NOMO-1 treated with dmso at 0.1 percent for 144 hours (cell line): Measurements from ENCODE around the gene TJAP1.

Experiments used
- DNase-seq: peaks from one replicate; lab custom pipeline; 2025; ENCODE audit not compliant: unreplicated experiment; lab: John Stamatoyannopoulos, UW

TJAP1 gene, protein sequence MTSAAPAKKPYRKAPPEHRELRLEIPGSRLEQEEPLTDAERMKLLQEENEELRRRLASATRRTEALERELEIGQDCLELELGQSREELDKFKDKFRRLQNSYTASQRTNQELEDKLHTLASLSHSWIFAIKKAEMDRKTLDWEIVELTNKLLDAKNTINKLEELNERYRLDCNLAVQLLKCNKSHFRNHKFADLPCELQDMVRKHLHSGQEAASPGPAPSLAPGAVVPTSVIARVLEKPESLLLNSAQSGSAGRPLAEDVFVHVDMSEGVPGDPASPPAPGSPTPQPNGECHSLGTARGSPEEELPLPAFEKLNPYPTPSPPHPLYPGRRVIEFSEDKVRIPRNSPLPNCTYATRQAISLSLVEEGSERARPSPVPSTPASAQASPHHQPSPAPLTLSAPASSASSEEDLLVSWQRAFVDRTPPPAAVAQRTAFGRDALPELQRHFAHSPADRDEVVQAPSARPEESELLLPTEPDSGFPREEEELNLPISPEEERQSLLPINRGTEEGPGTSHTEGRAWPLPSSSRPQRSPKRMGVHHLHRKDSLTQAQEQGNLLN

DNA sequence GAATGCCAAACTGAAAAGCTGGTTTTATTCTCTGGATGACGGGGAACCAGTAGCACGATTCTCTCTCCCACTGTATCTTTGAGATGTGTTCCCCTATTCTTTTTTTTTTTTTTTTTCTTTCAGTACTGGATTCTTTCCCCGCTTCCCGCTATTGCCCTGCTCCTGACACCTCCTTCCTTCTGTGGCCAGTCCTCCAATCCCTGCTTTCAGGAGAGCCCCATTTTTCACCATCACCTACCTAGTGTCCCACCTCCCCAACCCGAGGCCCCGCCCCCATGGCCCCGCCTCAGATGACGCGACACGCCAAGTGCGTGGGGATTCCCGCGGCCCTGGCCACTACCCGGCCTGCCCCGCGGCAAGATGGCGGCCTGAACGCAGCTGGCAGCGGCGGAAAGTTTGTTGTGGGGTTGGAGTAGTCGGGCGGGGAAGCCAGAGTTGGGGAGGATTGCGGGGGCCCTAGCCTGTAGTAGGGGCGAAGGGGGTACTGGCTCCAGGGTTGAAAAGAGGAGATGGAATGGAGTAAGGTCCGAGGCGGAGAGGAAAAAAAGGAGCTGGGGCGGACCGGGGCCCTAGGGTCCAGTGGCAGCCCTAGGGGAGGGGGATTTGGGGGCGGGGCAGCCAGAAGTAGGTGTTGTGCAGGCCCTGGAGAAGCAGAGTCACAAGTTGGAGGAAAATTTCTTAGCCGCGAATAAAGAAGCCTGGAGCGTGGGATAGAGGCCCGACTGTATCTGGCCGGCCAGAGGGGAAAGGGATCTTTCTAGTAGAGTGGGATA, at the start of gene TJAP1:
TJAP1 (plus strand) TSS at position 336 of the 773 bp plus-strand sequence. CDS start 21,432 bp downstream, outside the sequence.
- peak; percentile 69 for DNase-seq

DNA sequence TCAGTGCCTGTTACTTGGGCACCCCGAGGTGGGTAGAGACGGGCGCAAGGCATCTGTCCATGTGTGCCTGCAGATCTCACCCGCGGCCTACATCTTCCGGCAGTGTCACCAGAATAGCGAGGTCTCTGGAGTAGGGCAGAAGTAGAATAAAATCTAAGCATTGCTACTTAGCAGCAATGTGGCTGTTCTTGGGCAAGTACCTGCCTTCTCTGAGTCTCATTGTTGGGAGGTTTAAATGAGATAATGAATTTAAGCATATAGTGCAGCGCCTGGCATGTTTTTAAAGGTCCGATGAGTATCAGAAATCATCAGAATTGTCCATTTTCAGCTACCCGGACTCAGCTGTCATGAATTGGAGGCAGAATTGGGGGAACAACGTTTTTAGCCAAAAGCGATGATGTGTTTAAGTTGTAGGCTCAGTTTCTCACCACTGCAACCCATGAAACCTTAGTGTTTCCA, 49.2 kb upstream of the TJAP1 start:
- DNase-seq = peak; percentile 11

DNA sequence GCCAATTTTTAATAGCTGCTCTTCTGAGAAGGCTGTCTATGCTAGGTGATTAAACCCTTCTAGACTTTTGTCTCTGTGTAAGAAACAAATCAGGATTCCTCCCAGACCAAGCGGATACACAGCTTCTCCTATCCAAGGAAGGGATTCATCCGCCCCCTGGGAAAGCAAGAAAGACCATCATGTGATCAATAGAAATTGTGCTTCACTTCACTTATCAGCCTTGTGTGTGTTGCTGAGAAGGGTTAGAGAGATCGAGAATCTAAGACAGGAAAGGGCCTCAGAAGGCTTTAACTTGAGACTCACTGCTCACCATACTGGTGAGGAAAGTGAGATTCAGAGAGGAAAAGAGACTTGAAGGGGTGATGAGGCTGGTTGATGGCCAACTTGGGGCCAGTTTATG, 48.5 kb upstream of the TJAP1 start:
- DNase-seq = no peak

DNA sequence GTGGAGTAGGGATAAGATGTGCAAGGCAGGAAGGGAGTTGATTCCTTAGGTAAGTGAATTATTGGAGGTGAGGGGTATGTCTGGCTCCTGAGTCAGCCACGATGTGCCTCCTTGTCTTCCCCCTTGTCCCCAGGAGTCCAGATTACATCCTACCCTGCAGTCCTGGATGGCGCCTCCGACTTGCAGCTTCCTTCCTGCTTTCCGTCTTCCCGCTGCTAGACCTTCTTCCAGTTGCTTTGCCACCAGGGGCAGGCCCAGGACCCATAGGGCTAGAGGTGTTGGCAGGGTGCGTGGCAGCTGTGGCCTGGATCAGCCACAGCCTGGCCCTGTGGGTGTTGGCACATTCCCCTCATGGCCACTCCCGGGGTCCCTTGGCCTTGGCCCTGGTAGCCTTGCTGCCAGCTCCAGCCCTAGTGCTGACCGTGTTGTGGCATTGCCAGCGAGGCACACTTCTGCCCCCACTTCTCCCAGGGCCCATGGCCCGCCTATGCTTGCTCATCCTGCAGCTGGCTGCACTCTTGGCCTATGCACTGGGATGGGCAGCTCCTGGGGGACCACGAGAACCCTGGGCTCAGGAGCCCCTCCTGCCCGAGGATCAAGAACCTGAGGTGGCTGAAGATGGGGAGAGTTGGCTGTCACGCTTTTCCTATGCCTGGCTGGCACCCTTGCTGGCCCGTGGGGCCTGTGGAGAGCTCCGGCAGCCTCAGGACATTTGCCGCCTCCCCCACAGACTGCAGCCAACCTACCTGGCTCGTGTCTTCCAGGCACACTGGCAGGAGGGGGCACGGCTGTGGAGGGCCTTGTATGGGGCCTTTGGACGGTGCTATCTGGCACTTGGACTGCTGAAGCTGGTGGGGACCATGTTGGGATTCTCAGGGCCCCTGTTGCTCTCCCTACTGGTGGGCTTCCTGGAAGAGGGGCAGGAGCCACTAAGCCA, 45.1 kb upstream of the TJAP1 start:
- no peak for DNase-seq

DNA sequence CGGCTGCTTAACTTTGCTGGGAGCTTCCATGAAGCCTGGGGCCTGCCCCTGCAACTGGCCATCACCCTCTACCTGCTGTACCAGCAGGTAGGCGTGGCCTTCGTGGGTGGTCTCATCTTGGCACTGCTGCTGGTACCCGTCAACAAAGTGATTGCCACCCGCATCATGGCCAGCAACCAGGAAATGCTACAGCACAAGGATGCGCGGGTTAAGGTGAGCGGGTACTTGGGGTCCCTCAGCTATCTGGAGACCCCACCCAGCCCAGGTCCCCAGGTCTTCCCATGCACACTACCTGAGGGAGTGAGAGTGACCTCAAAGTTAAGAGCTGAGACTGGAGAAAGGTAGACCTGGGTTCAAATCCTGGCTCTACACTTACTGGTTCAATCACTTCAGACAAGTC, 44.2 kb upstream of the TJAP1 start:
- DNase-seq = no peak

DNA sequence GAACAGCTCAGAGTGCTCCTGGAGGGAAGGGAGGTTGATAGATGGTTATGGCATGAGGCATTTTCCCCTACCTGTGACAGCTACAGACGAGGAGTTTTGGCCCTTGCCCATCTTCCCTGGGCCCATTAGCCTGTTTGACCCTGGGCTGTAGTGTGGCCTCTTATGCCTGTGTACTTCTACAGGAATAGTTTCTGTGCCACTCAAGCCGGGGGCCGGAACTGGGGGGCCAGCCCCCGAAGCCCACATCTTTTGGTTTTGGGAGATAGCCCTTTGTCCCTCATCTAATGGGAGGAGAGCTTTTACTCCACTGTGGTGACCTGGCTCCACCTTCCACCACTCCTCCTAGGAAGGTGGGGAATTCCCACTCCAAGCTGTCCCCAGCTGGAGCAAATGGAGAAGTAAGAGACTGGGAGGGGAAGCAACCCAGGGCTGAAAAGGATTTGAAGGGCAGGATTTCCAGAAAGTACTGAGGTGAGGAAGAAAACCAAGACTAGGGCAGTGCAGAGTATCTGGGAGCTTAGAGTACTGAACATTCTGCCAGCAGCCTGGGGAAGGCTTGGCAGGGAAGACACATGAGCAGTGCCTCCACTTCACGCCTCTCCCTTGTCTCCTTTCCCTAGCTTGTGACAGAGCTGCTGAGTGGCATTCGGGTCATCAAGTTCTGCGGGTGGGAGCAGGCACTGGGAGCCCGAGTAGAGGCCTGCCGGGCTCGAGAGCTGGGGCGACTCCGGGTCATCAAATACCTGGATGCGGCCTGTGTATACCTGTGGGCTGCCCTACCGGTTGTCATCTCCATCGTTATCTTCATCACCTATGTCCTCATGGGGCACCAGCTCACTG, 43.1 kb upstream of the TJAP1 start:
- DNase-seq = no peak

DNA sequence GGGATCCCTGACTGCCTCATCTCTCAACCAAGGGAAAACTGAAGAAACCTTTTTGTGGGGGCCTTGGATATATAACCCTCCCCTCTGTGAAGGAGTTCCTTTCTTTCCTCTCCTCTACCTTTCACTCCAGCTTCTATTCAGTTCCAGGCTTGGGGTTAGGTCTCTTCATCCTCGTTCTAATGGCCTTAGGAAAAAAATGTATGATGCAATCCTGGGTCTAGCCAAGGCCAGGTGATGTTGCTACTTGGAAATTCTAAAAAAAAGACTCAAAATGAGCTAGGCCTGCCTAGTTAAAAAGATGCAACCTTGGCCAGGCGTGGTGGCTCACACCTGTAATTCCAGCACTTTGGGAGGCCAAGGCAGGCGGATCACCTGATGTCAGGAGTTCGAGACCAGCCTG, 42.4 kb upstream of the TJAP1 start:
- DNase-seq = no peak

DNA sequence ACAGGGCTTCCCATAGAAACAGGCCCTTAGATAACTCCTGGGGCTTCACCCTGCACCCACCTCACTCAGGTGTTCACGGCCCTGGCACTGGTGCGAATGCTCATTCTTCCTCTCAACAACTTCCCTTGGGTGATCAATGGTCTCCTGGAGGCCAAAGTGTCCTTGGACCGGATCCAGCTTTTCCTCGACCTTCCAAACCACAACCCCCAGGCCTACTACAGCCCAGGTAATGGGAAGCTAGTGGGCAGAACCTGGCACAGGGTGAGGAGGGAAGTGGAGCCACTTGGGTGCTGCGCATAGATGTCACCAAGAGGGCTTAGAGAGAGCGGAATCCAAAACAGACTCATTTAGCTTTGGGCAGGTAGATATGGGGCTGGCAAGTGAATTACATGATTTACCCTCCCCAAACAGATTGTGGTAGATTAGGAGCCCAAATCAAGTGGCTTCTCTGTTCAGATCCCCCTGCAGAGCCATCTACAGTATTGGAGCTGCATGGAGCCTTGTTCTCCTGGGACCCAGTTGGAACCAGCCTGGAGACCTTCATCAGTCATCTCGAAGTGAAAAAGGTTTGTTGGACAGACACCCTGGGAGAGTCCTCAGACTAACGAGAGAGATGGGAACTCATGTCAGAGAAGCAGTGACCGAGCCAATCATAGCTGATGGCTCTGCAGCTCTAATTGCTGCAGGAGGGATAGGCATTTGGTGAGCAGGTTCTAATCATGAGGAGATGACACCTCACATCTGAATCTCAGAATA, 41.5 kb upstream of the TJAP1 start:
- no peak for DNase-seq

DNA sequence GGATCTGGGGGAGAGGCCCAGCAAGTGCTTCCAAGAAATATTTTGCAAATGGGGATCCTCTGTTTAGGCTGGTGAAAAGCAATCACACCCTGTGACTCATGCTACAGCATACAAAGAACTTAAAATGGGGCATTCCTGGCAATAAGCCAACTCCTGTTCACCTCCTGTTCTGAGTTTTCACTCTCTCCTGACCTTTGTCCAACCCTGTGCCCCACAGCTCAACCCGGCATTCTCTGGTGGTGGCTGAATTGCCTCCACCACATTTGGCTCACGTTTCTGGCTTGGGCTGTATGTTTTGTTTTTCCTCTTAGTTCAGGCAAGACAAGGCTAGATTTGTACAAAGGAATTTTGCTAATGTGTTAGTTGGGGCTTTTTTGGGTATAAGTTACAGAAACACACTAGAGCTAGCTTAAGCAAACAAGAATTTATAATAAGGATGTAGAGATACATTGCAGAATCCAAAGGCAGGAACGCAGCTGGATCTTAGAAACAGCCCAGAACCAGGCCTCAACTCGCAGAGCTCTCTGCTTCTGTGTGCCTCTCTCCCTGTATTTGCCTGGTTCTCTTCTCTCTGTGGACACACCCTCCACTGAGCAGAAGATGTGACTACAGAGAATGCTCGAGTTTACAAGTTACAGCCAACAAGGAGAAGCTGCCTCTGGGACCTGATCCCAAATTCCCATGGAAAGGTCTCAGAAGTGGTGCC, 40.6 kb upstream of the TJAP1 start:
- no peak for DNase-seq

DNA sequence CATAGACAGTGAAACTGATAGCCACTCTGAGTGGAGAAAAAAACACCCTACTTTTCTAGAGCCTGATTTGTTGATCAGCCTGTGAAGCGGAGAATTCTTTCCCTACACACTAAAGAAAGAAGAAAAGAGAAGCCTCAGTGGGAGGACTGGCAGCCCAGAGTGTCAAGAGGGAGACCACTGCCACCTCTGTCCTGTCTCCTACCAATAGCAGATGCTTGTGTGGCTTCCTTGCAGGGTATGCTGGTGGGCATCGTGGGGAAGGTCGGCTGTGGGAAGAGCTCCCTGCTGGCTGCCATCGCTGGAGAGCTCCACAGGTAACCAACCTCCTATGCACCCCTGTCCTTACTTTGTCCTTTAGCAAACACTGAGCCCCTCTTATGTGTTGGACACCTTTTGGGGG, 39.7 kb upstream of the TJAP1 start:
- DNase-seq = no peak

DNA sequence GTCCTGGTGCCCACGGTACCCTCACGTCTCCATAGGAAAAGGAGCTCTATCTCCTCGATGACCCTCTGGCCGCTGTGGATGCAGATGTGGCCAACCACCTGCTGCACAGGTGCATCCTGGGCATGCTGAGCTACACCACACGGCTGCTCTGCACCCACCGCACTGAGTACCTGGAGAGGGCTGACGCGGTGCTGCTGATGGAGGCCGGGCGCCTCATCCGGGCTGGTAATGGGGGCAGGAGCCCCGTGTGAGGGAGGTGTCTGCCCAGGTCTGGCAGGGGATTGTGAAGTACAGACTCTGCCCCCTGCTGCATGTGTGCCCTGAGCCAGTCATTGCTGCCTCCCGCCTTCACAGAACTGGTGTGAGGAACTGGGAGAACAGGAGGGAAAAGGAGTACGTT, 34.4 kb upstream of the TJAP1 start:
- no peak for DNase-seq

DNA sequence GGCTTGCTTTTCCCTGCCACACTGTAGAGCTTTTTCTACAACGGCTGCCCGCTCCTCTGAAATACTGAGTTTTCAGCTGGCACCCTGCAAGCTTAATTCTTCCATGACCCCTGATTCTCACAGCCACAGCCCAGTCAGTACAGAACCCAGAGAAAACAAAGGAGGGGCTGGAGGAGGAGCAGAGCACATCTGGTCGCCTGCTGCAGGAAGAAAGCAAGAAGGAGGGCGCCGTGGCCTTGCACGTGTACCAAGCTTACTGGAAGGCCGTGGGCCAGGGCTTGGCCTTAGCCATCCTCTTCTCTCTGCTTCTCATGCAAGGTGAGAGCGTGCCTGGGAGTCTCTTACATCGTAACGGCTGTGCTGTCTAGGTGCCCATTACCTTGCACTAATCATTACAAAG, 33.3 kb upstream of the TJAP1 start:
- DNase-seq = no peak

DNA sequence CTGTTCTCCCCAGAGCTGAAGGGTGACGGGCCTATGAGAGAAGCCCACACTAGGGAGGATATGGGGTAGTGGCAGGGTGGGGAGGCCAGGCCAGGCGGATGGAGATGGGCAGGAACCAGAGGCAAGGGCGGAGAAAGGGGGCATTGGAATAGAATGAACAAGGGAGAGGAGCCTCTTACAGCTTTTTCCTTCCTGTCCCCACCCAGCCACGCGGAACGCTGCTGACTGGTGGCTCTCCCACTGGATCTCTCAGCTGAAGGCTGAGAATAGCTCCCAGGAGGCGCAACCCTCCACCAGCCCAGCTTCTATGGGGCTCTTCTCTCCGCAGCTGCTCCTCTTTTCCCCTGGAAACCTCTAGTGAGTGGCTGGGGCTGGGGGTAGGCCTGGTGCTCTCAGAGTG, 32.8 kb upstream of the TJAP1 start:
- DNase-seq = no peak

DNA sequence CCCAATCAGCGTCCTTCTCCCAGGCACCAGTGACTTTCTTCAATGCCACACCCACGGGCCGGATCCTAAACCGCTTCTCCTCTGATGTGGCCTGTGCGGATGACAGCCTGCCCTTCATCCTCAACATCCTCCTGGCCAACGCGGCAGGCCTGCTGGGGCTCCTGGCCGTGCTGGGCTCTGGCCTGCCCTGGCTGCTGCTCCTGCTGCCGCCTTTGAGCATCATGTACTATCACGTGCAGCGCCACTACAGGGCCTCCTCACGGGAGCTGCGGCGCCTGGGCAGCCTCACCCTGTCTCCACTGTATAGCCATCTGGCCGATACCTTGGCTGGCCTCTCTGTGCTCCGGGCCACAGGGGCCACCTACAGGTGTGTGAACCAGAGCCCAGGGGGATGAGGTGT, 31.8 kb upstream of the TJAP1 start:
- DNase-seq = no peak

DNA sequence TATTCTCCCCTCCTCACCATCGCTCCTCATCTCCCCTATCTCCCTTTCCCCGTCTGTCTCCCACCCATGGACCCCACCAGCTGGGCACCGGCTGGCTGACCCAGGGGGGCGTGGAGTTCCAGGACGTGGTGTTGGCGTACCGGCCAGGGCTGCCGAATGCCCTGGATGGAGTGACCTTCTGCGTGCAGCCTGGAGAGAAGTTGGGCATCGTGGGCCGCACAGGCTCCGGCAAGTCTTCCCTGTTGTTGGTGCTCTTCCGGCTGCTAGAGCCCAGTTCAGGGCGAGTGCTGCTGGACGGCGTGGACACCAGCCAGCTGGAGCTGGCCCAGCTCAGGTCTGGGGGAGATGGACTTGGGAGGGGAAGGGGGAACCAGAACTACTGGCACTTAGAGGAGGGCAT, 29.8 kb upstream of the TJAP1 start:
- no peak for DNase-seq

DNA sequence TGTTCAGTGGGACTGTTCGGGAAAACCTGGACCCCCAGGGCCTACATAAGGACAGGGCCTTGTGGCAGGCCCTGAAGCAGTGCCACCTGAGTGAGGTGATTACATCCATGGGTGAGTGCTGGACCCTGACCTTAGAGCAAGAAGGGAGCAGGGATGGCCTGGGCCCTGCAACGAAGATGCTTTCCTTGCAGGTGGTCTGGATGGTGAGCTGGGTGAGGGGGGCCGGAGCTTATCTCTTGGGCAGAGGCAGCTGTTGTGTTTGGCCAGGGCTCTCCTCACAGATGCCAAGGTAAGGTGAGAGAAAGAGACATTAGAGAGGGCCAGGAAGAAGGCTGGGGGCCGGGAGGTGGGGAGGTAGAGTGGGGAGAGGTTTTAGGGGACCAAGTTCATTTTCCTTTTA, 28.5 kb upstream of the TJAP1 start:
- DNase-seq = no peak

DNA sequence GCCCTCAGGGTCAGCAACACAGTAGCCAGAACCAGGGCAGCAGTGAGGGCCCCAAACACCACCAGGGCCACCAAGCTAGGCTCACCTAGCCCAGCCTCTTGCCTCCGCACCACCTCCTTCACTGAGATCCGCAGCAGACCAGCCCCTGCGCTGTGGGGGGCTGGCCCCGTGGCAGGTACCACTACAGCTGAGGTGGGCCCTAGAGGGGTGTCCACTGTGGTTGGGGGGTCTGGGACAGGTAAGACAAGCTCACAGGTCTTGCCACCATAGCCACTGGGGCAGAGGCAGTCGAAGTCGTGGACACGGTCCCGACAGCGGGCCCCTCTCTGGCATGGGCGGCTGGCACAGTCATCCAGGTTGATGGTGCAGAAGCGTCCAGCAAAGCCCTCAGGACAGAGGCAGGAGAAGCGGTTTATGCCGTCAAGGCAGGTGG, 26.7 kb upstream of the TJAP1 start:
- no peak for DNase-seq

DNA sequence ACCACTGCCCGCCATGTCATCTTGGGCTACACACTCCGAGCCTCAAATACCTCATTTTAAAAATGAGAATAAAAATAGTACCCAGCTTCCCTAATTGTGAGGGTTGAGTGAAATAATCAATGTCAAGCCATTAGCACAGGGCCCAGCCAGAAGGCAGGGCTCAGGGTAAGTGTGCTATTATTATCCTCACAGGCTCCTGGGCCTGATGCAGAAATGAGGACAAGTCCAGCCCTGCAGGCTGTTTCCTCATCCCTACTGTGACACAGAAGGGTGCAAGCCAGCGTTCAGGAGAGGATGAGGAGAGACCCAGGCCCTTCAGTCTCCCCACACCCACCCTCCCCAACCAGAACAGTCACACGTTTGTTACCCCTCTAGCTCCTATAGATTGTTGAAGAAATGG, 26.0 kb upstream of the TJAP1 start:
- no peak for DNase-seq

DNA sequence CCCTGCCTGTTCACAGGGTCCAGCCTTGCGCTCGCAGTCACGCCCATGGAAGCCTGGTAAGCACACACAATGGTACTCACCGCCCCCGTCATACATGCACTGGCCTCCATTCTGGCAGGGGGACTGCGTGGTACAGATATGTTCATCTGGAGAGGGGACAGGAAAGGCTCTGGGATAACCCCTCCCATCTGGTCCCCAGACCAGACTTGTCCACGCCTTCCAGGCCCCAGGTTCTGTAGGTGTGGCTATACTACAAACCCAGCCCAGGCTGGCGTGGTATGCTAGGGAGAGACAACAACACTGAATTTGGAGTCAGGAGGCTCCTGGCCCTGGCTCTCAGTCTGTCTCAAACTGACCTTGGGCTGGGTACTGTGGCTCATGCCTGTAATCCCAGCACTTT, 25.4 kb upstream of the TJAP1 start:
- no peak for DNase-seq
